CD8-positive, alpha-beta memory T cell (primary cell): ENCODE measurements around the gene ABHD6. TPM values are rescaled to one million over a fixed set of nuclear protein-coding genes. Genes with fewer than 3 reads are reported as not detected.
"Not testable (repeated sequence)": the region's sequence is repeated elsewhere in the genome, so short reads cannot be mapped to it uniquely, and the experiment has no call there.

ENCODE experiments used
- CTCF ChIA-PET: fragments of 350-600 bp; sonication (Branson Sonifier 250); formaldehyde crosslinking; loops from one replicate; lab custom pipeline; 2021; ENCODE audit warnings: antibody characterized with exemption; lab: Charles Lee
- POLR2A ChIA-PET: fragments of 350-600 bp; sonication (Branson Sonifier 250); formaldehyde crosslinking; loops from one replicate; lab custom pipeline; 2021; ENCODE audit warnings: antibody characterized with exemption; lab: Charles Lee
- DNase-seq, 5 donors: peaks; one replicate each; pipeline versions ENCODE4 v3.0.0 to v3.0.0-alpha.2; 2020 to 2022; ENCODE audit warnings: mixed read lengths in 1 of 5
- H3K27ac ChIP-seq: one replicate; pipeline ENCODE4 v1.7.0; 2013; ENCODE audit warnings: low read depth, mild to moderate bottlenecking, low read length, moderate library complexity
- H3K27me3 ChIP-seq: 2 replicates; pipeline ENCODE4 v1.7.0; 2013; ENCODE audit warnings: low read length, mild to moderate bottlenecking; ENCODE audit not compliant: insufficient read depth, poor library complexity, severe bottlenecking
- H3K36me3 ChIP-seq: 2 replicates; pipeline ENCODE4 v1.7.0; 2013; ENCODE audit warnings: mild to moderate bottlenecking, low read length, moderate library complexity; ENCODE audit not compliant: insufficient read depth
- H3K4me1 ChIP-seq: 2 replicates; pipeline ENCODE4 v1.7.0; 2013; ENCODE audit warnings: mild to moderate bottlenecking, low read length, moderate library complexity; ENCODE audit not compliant: insufficient read depth
- H3K4me3 ChIP-seq: 2 replicates; pipeline ENCODE4 v1.7.0; 2013; ENCODE audit warnings: mild to moderate bottlenecking, low read length
- H3K9me3 ChIP-seq: 2 replicates; pipeline ENCODE4 v1.7.0; 2013; ENCODE audit warnings: mild to moderate bottlenecking, low read length
- H3K27ac Mint-ChIP-seq, 8 donors: one replicate each; pipeline ENCODE4 v1.8.0; 2020 to 2021; ENCODE audit warnings: mixed read lengths in 8 of 8, mild to moderate bottlenecking in 6 of 8, inconsistent platforms in 3 of 8, moderate library complexity in 3 of 8
- H3K27me3 Mint-ChIP-seq, 2 donors: one replicate each; pipeline ENCODE4 v1.8.0; 2020 to 2021; ENCODE audit warnings: mixed read lengths in 2 of 2, mild to moderate bottlenecking in 1 of 2, moderate library complexity in 1 of 2
- H3K36me3 Mint-ChIP-seq, 3 donors: one replicate each; pipeline ENCODE4 v1.8.0; 2020 to 2021; ENCODE audit warnings: mixed read lengths in 3 of 3, inconsistent platforms in 1 of 3, mild to moderate bottlenecking in 1 of 3
- H3K4me1 Mint-ChIP-seq, 3 donors: one replicate each; pipeline ENCODE4 v1.8.0; 2020 to 2021; ENCODE audit warnings: mixed read lengths in 3 of 3, inconsistent platforms in 1 of 3, mild to moderate bottlenecking in 1 of 3
- H3K4me3 Mint-ChIP-seq, 7 donors: one replicate each; pipeline ENCODE4 v1.8.0; 2020 to 2021; ENCODE audit warnings: mixed read lengths in 7 of 7, mild to moderate bottlenecking in 6 of 7, moderate library complexity in 4 of 7, inconsistent platforms in 2 of 7
- H3K9me3 Mint-ChIP-seq, 5 donors: one replicate each; pipeline ENCODE4 v1.8.0; 2020 to 2022; ENCODE audit warnings: mixed read lengths in 5 of 5, mild to moderate bottlenecking in 3 of 5, moderate library complexity in 2 of 5, inconsistent platforms in 1 of 5
- polyA plus RNA-seq: library from polyadenylated mRNA; unstranded; fragments of 300-500 nt; fragmentation: Illumina TruSeq; gene quantifications from one replicate; pipeline ENCODE4 v1.2.3, GENCODE V29; 2021
- total RNA-seq, 2 experiments: library from RNA; stranded (reverse); gene quantifications; one replicate each; pipeline ENCODE4 v1.2.3, GENCODE V29; 2021

Gene ABHD6
- total and polyA plus RNA-seq, 3 experiments from 2014 or later = 6.6 to 10.6 (median 7.1) TPM

GRCh38 chr3:58274027-58274614, 36.5 kb downstream of the ABHD6 start:
- ChIA-PET POLR2A (no interaction called here), CTCF (no interaction called here)
- Histone ChIP-seq H3K27me3 (no peaks in the 10 kb centered on the region), H3K4me3 (no peak overlapping the region), H3K4me1 (no peaks in the 10 kb centered on the region), H3K36me3 (no peaks in the 10 kb centered on the region), H3K9me3 (no peaks in the 10 kb centered on the region), H3K27ac (no peak overlapping the region)
- peaks cover 27 to 68% (median 45%) of the 10 kb centered on the region in 3 donors for H3K36me3 Mint-ChIP-seq
- no peak overlapping the region for H3K27ac Mint-ChIP-seq
- H3K4me3 Mint-ChIP-seq = no peak overlapping the region
- no peaks in the 10 kb centered on the region for H3K27me3 Mint-ChIP-seq
- H3K9me3 Mint-ChIP-seq = peaks cover 0 to 2% (median 0%) of the 10 kb centered on the region in 5 donors
- no peak for DNase-seq
- no peaks in the 10 kb centered on the region for H3K4me1 Mint-ChIP-seq

GRCh38 chr3:58281069-58281468, 43.5 kb downstream of the ABHD6 start:
- peaks cover 27 to 65% (median 29%) of the 10 kb centered on the region in 3 donors for H3K36me3 Mint-ChIP-seq
- no peak for DNase-seq
- ChIA-PET POLR2A (no interaction called here), CTCF (interaction anchor here (1.8 kb wide), 1 partner anchor 25 kb away, joined by 5 read pairs; the partner anchor contains the start of genes HTD2 and RPP14)
- H3K4me1 ChIP-seq = no peaks in the 10 kb centered on the region
- no peaks in the 10 kb centered on the region for H3K9me3 ChIP-seq
- H3K27ac Mint-ChIP-seq = no peak overlapping the region
- no peaks in the 10 kb centered on the region for H3K4me1 Mint-ChIP-seq
- H3K4me3 Mint-ChIP-seq = no peak overlapping the region
- H3K9me3 Mint-ChIP-seq = peaks cover 0 to 2% (median 0%) of the 10 kb centered on the region in 5 donors
- no peaks in the 10 kb centered on the region for H3K36me3 ChIP-seq
- no peak overlapping the region for H3K27ac ChIP-seq
- no peak overlapping the region for H3K4me3 ChIP-seq
- no peaks in the 10 kb centered on the region for H3K27me3 ChIP-seq
- no peaks in the 10 kb centered on the region for H3K27me3 Mint-ChIP-seq

- Mint-ChIP-seq H3K4me1 (no peaks in the 10 kb centered on the region), H3K9me3 (no peaks in the 10 kb centered on the region), H3K4me3 (no peak overlapping the region), H3K27me3 (no peaks in the 10 kb centered on the region), H3K27ac (peak overlapping the region in 1 of 8 donors; percentile 22), H3K36me3 (peaks cover 12 to 48% (median 13%) of the 10 kb centered on the region in 3 donors)
- H3K4me3 ChIP-seq = no peak overlapping the region
- no peak for DNase-seq
- no peaks in the 10 kb centered on the region for H3K9me3 ChIP-seq
- no peaks in the 10 kb centered on the region for H3K4me1 ChIP-seq
- no peak overlapping the region for H3K27ac ChIP-seq
- ChIA-PET POLR2A (no interaction called here), CTCF (no interaction called here)
- H3K36me3 ChIP-seq = no peaks in the 10 kb centered on the region
- H3K27me3 ChIP-seq = no peaks in the 10 kb centered on the region
Measured at GRCh38 chr3:58285334-58285733, 47.7 kb downstream of the ABHD6 start.

DNA sequence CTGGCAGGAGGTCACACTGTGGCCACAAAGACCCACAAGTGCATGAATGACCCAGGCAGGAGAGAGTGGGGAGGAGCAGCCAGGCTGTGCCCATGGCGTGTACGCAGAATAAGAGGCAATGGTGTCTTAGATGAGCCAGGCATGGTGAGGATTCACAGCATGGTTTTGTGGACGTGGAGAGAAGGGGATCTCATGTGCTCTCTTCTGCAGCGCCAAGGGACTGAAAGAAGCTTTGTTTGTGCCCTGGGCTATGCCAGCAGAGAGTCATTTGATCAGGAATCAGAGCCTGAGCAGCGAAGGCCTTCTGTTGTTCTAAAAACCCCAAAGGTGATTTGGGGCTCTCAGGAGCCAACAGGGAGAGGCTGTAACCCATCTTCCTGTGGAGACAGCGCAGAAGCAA, 49.8 kb downstream of the ABHD6 start:
- CTCF ChIA-PET = no interaction called here
- H3K36me3 Mint-ChIP-seq = peaks cover 11 to 38% (median 18%) of the 10 kb centered on the region in 3 donors

DNA sequence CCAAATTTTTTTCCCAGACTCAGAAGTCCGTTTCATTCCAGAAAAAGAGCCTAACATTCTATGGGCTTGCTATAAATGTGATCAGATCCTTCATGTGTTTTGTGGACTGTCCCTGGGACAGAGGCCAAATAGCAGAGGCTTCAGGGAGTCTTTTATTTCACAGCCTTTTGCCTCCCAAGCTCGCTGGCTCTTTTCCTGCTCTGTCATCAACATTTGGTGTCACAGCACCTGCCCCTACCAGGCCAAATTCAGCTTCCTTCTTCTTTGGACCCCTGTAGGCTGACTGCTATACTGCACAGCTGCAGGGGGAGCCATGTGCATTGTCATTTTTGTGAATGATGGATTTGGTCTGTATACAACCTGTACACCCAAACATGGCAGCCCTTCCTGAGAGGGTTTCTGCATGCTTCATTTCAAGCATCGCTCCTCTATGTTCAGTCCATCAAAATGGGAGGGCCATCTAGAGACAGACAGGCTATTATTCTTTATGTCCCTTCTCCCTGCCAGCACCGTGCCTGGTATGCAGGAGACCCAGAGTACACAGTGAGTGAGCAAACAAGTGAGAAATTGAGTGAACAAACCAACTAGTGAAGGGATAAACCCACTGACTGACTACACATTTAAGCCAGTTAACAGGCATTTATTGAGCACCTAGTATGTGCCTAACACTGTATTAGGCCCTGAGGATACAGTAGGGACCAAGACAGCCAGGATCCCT, 50.6 kb downstream of the ABHD6 start:
- Histone ChIP-seq H3K27me3 (no peaks in the 10 kb centered on the region), H3K9me3 (no peaks in the 10 kb centered on the region), H3K27ac (no peak overlapping the region), H3K4me1 (no peaks in the 10 kb centered on the region), H3K36me3 (no peaks in the 10 kb centered on the region), H3K4me3 (no peak overlapping the region)
- Mint-ChIP-seq H3K4me1 (no peaks in the 10 kb centered on the region), H3K9me3 (no peaks in the 10 kb centered on the region), H3K4me3 (no peak overlapping the region), H3K27ac (peak overlapping the region in 1 of 8 donors; percentile 11), H3K36me3 (peaks cover 11 to 35% (median 18%) of the 10 kb centered on the region in 3 donors), H3K27me3 (no peaks in the 10 kb centered on the region)
- DNase-seq = no peak
- ChIA-PET CTCF (interaction anchor here (0.9 kb wide), 1 partner anchor 18 kb away, joined by 3 read pairs; no protein-coding TSS in a partner anchor), POLR2A (interaction anchor here (0.5 kb wide), 1 partner anchor 17 kb away, joined by 3 read pairs; no protein-coding TSS in a partner anchor)

More for the DNA sequence above, 49.8 kb downstream of the ABHD6 start:
- Histone ChIP-seq H3K36me3 (no peaks in the 10 kb centered on the region), H3K27ac (no peak overlapping the region), H3K4me1 (no peaks in the 10 kb centered on the region), H3K9me3 (no peaks in the 10 kb centered on the region), H3K27me3 (no peaks in the 10 kb centered on the region), H3K4me3 (no peak overlapping the region)
- H3K4me3 Mint-ChIP-seq = no peak overlapping the region
- POLR2A ChIA-PET = no interaction called here
- no peaks in the 10 kb centered on the region for H3K27me3 Mint-ChIP-seq
- H3K27ac Mint-ChIP-seq = no peak overlapping the region
- H3K9me3 Mint-ChIP-seq = no peaks in the 10 kb centered on the region
- no peak for DNase-seq
- no peaks in the 10 kb centered on the region for H3K4me1 Mint-ChIP-seq

GRCh38 chr3:58288964-58289613, 51.5 kb downstream of the ABHD6 start:
- H3K27ac ChIP-seq, H3K27ac Mint-ChIP-seq, H3K4me3 ChIP-seq, H3K4me1 Mint-ChIP-seq, H3K4me1 ChIP-seq, H3K9me3 ChIP-seq, H3K4me3 Mint-ChIP-seq, H3K9me3 Mint-ChIP-seq, POLR2A ChIA-PET, H3K27me3 ChIP-seq, H3K27me3 Mint-ChIP-seq, DNase-seq, H3K36me3 ChIP-seq, CTCF ChIA-PET: not testable (repeated sequence)
- peaks cover 7 to 33% (median 22%) of the 10 kb centered on the region in 3 donors for H3K36me3 Mint-ChIP-seq

DNA sequence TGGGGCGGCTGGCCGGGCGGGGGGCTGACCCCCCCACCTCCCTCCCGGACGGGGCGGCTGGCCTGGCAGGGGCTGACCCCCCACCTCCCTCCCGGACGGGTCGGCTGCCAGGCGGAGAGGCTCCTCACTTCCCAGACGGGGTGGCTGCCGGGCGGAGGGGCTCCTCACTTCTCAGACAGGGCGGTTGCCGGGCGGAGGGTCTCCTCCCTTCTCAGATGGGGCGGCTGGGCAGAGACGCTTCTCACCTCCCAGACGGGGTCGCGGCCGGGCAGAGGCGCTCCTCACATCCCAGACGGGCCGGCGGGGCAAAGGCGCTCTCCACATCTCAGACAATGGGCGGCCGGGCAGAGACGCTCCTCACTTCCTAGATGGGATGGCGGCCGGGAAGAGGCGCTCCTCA, 52.9 kb downstream of the ABHD6 start:
- CTCF ChIA-PET, H3K4me3 Mint-ChIP-seq, POLR2A ChIA-PET, H3K9me3 Mint-ChIP-seq, H3K27me3 Mint-ChIP-seq, H3K27me3 ChIP-seq, H3K27ac ChIP-seq, H3K4me3 ChIP-seq, H3K36me3 ChIP-seq, DNase-seq, H3K9me3 ChIP-seq, H3K4me1 Mint-ChIP-seq, H3K4me1 ChIP-seq: not testable (repeated sequence)
- Mint-ChIP-seq H3K27ac (peak overlapping the region in 1 of 8 donors; percentile 76), H3K36me3 (peaks cover 2 to 24% (median 20%) of the 10 kb centered on the region in 3 donors)
